Transverse colon (tissue), 3 donors: Measurements from ENCODE around the gene IZUMO1R.

Experiments used
- POLR2A ChIP-seq: fragments of 450-650 bp; IDR thresholded peaks from one replicate; pipeline ENCODE4 v1.6.1; 2016; ENCODE audit warnings: antibody characterized with exemption, mild to moderate bottlenecking, moderate library complexity
- TF ChIP-seq, protein P1 (sequence below), 5 experiments: fragments of 200-600 bp in 3 of 5; fragments of 450-650 bp in 2 of 5; sonication (generic) in 3 of 5; IDR thresholded peaks; 1 replicate in 2 of 5; 2 replicates in 3 of 5; pipeline ENCODE4 v1.5.1; 2016 to 2017; ENCODE audit warnings: antibody characterized with exemption in 5 of 5, inconsistent platforms in 3 of 5, mild to moderate bottlenecking in 2 of 5, moderate library complexity in 1 of 5

DNA sequence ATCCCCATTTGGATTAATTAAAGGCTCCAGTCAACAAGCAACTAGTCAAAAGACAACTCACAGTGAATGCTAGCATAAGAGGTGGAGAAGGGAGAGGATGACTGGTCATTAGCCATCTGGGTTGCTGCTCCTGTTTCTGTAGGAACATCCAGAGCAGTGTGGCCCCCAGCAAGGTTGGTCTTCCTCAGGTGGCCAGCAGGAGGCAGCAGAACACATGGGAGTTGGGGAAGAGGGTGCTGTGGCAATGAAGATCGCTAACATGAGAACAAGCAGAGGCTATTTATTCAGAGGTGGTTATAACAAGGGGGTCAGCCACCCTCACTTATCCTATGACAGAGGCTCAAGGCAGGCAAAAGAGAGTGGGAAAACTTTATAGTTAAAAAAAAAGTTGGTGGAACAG is 21.3 kb downstream of the IZUMO1R start:
- TF ChIP-seq, protein P1, sequence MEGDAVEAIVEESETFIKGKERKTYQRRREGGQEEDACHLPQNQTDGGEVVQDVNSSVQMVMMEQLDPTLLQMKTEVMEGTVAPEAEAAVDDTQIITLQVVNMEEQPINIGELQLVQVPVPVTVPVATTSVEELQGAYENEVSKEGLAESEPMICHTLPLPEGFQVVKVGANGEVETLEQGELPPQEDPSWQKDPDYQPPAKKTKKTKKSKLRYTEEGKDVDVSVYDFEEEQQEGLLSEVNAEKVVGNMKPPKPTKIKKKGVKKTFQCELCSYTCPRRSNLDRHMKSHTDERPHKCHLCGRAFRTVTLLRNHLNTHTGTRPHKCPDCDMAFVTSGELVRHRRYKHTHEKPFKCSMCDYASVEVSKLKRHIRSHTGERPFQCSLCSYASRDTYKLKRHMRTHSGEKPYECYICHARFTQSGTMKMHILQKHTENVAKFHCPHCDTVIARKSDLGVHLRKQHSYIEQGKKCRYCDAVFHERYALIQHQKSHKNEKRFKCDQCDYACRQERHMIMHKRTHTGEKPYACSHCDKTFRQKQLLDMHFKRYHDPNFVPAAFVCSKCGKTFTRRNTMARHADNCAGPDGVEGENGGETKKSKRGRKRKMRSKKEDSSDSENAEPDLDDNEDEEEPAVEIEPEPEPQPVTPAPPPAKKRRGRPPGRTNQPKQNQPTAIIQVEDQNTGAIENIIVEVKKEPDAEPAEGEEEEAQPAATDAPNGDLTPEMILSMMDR (IDR thresholded peaks at IDR 0.05) = peak in 4 of 5 experiments; percentile 22 to 27 (median 26)
- no peak for TF ChIP-seq POLR2A
